ENCODE measurements around the gene TTC39C. TPM values are rescaled to one million over a fixed set of nuclear protein-coding genes. Genes with fewer than 3 reads are reported as not detected.
A peak's percentile ranks its signal among the peaks of the same experiment; 100 is the strongest.

The TTC39C gene
- total and polyA plus RNA-seq, 10 donors: 15.4 to 52.3 (median 29.3) TPM

- no peaks in the 10 kb centered on the region for H3K9me3 ChIP-seq
- peaks cover 0 to 20% (median 12%) of the 10 kb centered on the region in 6 donors for H3K4me1 ChIP-seq
- intact Hi-C loops (cut with DNase I; ENCODE audit: low total_unique reads): no loop called here
- H3K27ac ChIP-seq: no peak overlapping the region
- no peak for DNase-seq
- H3K4me3 ChIP-seq: no peak overlapping the region
- 67 to 83% (median 79%) methylated on average over 3 of the region's 3 CpGs for WGBS, 5 donors
- TF ChIP-seq CTCF (IDR thresholded peaks at IDR 0.05 in 8 of 11, conservative IDR thresholded peaks at IDR 0.05 in 3 of 11) (no peak), POLR2AphosphoS5 (IDR thresholded peaks at IDR 0.05) (no peak), POLR2A (IDR thresholded peaks at IDR 0.05) (no peak)
- H3K36me3 ChIP-seq: peaks cover 0 to 24% (median 11%) of the 10 kb centered on the region in 6 donors
- H3K27me3 ChIP-seq (replicated peaks in 1 of 7): peaks cover 0 to 17% (median 7%) of the 10 kb centered on the region in 7 donors
Observed at GRCh38 chr18:24136967-24137373, 122.4 kb downstream of the TTC39C start.

GRCh38 chr18:24138409-24138788 is 123.8 kb downstream of the TTC39C start:
- H3K4me3 ChIP-seq: peak overlapping the region; percentile 43 to 74 (median 50)
- DNase-seq: no peak
- peak overlapping the region in 5 of 8 donors; percentile 8 to 49 (median 32) for H3K27ac ChIP-seq
- H3K36me3 ChIP-seq: peaks cover 0 to 10% (median 0%) of the 10 kb centered on the region in 6 donors
- 31 to 43% (median 36%) methylated on average over 7 of the region's 7 CpGs for WGBS, 5 donors
- peaks cover 0 to 20% (median 12%) of the 10 kb centered on the region in 6 donors for H3K4me1 ChIP-seq
- TF ChIP-seq CTCF (IDR thresholded peaks at IDR 0.05 in 8 of 11, conservative IDR thresholded peaks at IDR 0.05 in 3 of 11) (no peak), POLR2AphosphoS5 (IDR thresholded peaks at IDR 0.05) (no peak), POLR2A (IDR thresholded peaks at IDR 0.05) (no peak)
- H3K9me3 ChIP-seq: no peaks in the 10 kb centered on the region
- intact Hi-C loops (cut with DNase I; ENCODE audit: low total_unique reads): no loop called here
- H3K27me3 ChIP-seq (replicated peaks in 1 of 7): peaks cover 0 to 17% (median 7%) of the 10 kb centered on the region in 7 donors

GRCh38 chr18:24138789-24139616 is 124.4 kb downstream of the TTC39C start, which contains the start of gene CABYR:
Gene CABYR (plus strand): TSS chr18:24139062. CDS start chr18:24143115, 4,053 bp downstream.
- Histone ChIP-seq H3K27ac (peak within 1 kb of the TSS in 6 of 8 donors; percentile 8 to 49 (median 34)), H3K4me3 (peak within 1 kb of the TSS; percentile 43 to 74 (median 50)), H3K4me1 (peaks cover 0 to 20% (median 12%) of the 10 kb centered on the region in 6 donors), H3K27me3 (replicated peaks in 1 of 7) (peaks cover 0 to 17% (median 7%) of the 10 kb centered on the region in 7 donors), H3K36me3 (peaks cover 0 to 8% (median 0%) of the 10 kb centered on the region in 6 donors), H3K9me3 (no peaks in the 10 kb centered on the region)
- intact Hi-C loops (cut with DNase I; ENCODE audit: low total_unique reads): no loop called here
- peak; percentile 90 for DNase-seq
- TF ChIP-seq CTCF (IDR thresholded peaks at IDR 0.05 in 8 of 11, conservative IDR thresholded peaks at IDR 0.05 in 3 of 11) (no peak), POLR2A (IDR thresholded peaks at IDR 0.05) (peak in 1 of 3 donors; percentile 25), POLR2AphosphoS5 (IDR thresholded peaks at IDR 0.05) (peak; percentile 81 to 86 (median 82))
- WGBS, 5 donors: 4 to 7% (median 6%) methylated on average over 38 to 63 of the region's 63 CpGs

- Histone ChIP-seq H3K4me3 (no peak overlapping the region), H3K36me3 (no peaks in the 10 kb centered on the region), H3K9me3 (no peaks in the 10 kb centered on the region), H3K27me3 (replicated peaks in 1 of 7) (peaks cover 0 to 17% (median 7%) of the 10 kb centered on the region in 7 donors), H3K4me1 (peaks cover 0 to 20% (median 12%) of the 10 kb centered on the region in 6 donors), H3K27ac (no peak overlapping the region)
- DNase-seq: no peak
- TF ChIP-seq POLR2AphosphoS5 (IDR thresholded peaks at IDR 0.05) (no peak), CTCF (IDR thresholded peaks at IDR 0.05 in 8 of 11, conservative IDR thresholded peaks at IDR 0.05 in 3 of 11) (no peak), POLR2A (IDR thresholded peaks at IDR 0.05) (no peak)
- WGBS, 5 donors: 95 to 99% (median 96%) methylated on average over 2 of the region's 2 CpGs
- intact Hi-C loops (cut with DNase I; ENCODE audit: low total_unique reads): no loop called here
Observed at GRCh38 chr18:24140697-24141096, 126.1 kb downstream of the TTC39C start.
